HG03558 (cell line): ENCODE data around the gene CIBAR2.

Experiments used
- ATAC-seq: cut with Tn5 transposase; IDR thresholded peaks from one replicate; pipeline ENCODE4 v1.9.1; 2021; ENCODE audit warnings: moderate number of reproducible peaks; ENCODE audit not compliant: unreplicated experiment; ENCODE audit errors: extremely low read depth

The CIBAR2 gene

GRCh38 chr16:85112364-85112763 is at the start of gene CIBAR2:
Gene CIBAR2, minus strand, starts transcription at chr16:85112472. Its CDS starts 120 bp downstream, at chr16:85112352.
- ATAC-seq, result no peak

GRCh38 chr16:85159179-85159980 is 47.1 kb upstream of the CIBAR2 start:
- ATAC-seq, result no peak

- ATAC-seq, result no peak
Measured at GRCh38 chr16:85158743-85159178, 46.5 kb upstream of the CIBAR2 start.

GRCh38 chr16:85157813-85158742 is 45.8 kb upstream of the CIBAR2 start:
- ATAC-seq, result no peak

GRCh38 chr16:85157372-85157771 is 45.1 kb upstream of the CIBAR2 start:
- ATAC-seq, result no peak

GRCh38 chr16:85156869-85157268 is 44.6 kb upstream of the CIBAR2 start:
- no peak for ATAC-seq

GRCh38 chr16:85156440-85156839 is 44.2 kb upstream of the CIBAR2 start:
- ATAC-seq, result no peak

- no peak for ATAC-seq
Measured at GRCh38 chr16:85153656-85154091, 41.4 kb upstream of the CIBAR2 start.

GRCh38 chr16:85153046-85153445 is 40.8 kb upstream of the CIBAR2 start:
- ATAC-seq, result no peak

GRCh38 chr16:85152414-85153030 is 40.2 kb upstream of the CIBAR2 start:
- ATAC-seq, result no peak

- ATAC-seq, result no peak
Measured at GRCh38 chr16:85151603-85152413, 39.5 kb upstream of the CIBAR2 start.

- no peak for ATAC-seq
Measured at GRCh38 chr16:85151079-85151602, 38.9 kb upstream of the CIBAR2 start.

GRCh38 chr16:85150331-85150940 is 38.2 kb upstream of the CIBAR2 start:
- ATAC-seq, result no peak

GRCh38 chr16:85149776-85150175 is 37.5 kb upstream of the CIBAR2 start:
- no peak for ATAC-seq

- ATAC-seq, result no peak
Measured at GRCh38 chr16:85148931-85149330, 36.7 kb upstream of the CIBAR2 start.

- ATAC-seq, result no peak
Measured at GRCh38 chr16:85146922-85147651, 34.8 kb upstream of the CIBAR2 start.

GRCh38 chr16:85146532-85146797 is 34.2 kb upstream of the CIBAR2 start:
- no peak for ATAC-seq

GRCh38 chr16:85145734-85146531 is 33.7 kb upstream of the CIBAR2 start:
- ATAC-seq, result no peak
